ENCODE results near the gene NUP160.

DNA sequence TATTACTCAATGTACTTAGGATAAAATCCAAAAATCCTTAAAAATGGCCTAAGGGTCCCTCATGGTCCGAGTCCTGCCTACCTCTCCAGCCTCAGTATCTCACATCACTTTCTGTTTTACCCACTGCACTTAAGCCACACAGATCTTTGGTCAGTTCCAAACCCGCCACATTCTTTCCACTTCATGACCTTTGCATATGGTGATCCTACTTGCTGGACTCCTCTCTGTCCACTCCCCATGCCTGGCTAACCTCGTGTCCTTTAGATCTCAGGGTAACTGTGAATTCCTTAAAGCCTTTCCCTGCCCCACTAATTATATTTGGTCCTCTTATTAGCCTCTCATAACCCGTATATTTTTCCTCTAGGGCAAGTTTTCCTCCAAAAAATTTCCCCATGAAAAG is 1.2 kb downstream of the NUP160 start:
- TF ChIP-seq POLR2AphosphoS5 (IDR thresholded peaks at IDR 0.05; ENCODE audit: borderline replicate concordance, low read depth, low read length) (no peak), EZH2 (IDR thresholded peaks at IDR 0.05) (no peak), FOXP2 (optimal IDR thresholded peaks at IDR 0.05; ENCODE audit: control extremely low read depth, extremely low read length, insufficient read depth) (no peak)

Measured in SK-N-MC (cell line).